HEK293 (cell line): Measurements from ENCODE around the gene ADAMTS19.
"Not testable (repeated sequence)": the region's sequence is repeated elsewhere in the genome, so short reads cannot be mapped to it uniquely, and the experiment has no call there.

Experiments
- CTCF ChIA-PET: fragments of 350-600 bp; formaldehyde crosslinking; extraction: SDS; loops from one replicate; lab custom pipeline; 2021; ENCODE audit warnings: antibody characterized with exemption; lab: Yijun Ruan, JAX
- POLR2A ChIA-PET: fragments of 300-600 bp; formaldehyde crosslinking; extraction: SDS; loops from one replicate; lab custom pipeline; 2020; ENCODE audit warnings: antibody characterized with exemption, inconsistent platforms; lab: Yijun Ruan, JAX
- H3K27ac ChIP-seq: fragments of 200-500 bp; sonication (Bioruptor generic); 2 replicates; pipeline ENCODE4 v1.5.1; 2014; ENCODE audit warnings: low read depth, low read length, control low read depth, inconsistent platforms; ENCODE audit errors: extremely low read depth
- H3K36me3 ChIP-seq, 2 experiments: fragments of 200-500 bp in 1 of 2; sonication (Bioruptor generic) in 1 of 2; 1 replicate in 1 of 2; 2 replicates in 1 of 2; pipeline ENCODE4 v1.5.1; 2014 to 2017; ENCODE audit warnings: inconsistent platforms in 2 of 2, low read length in 2 of 2; ENCODE audit not compliant: control insufficient read depth in 2 of 2, insufficient read depth in 1 of 2
- H3K4me1 ChIP-seq: fragments of 200-500 bp; sonication (Bioruptor generic); 2 replicates; pipeline ENCODE4 v1.5.1; 2014; ENCODE audit warnings: mild to moderate bottlenecking, low read length, inconsistent platforms; ENCODE audit not compliant: control insufficient read depth, insufficient read depth
- H3K4me3 ChIP-seq: 2 replicates; pipeline ENCODE4 v1.5.1; 2011; ENCODE audit warnings: low read depth, mild to moderate bottlenecking, control low read depth, low read length, moderate library complexity
- H3K9me3 ChIP-seq: fragments of 200-500 bp; sonication (Bioruptor generic); 2 replicates; pipeline ENCODE4 v1.5.1; 2014; ENCODE audit warnings: low read depth, low read length, inconsistent platforms; ENCODE audit not compliant: control insufficient read depth, insufficient read depth
- FEZF1 ChIP-seq: fragments of 450-650 bp; formaldehyde crosslinking; IDR thresholded peaks from 2 replicates; pipeline ENCODE4 v1.5.1; 2016; ENCODE audit warnings: missing biosample characterization, missing genetic modification characterization
- GLI2 ChIP-seq: fragments of 450-650 bp; formaldehyde crosslinking; IDR thresholded peaks from 2 replicates; pipeline ENCODE4; 2017; ENCODE audit warnings: missing biosample characterization, missing genetic modification characterization, low read depth, borderline replicate concordance
- GLIS1 ChIP-seq: fragments of 450-650 bp; formaldehyde crosslinking; IDR thresholded peaks from 2 replicates; pipeline ENCODE4 v1.5.1; 2016; ENCODE audit warnings: missing biosample characterization, missing genetic modification characterization
- SCRT1 ChIP-seq: fragments of 450-650 bp; formaldehyde crosslinking; IDR thresholded peaks from 2 replicates; pipeline ENCODE4 v1.5.1; 2016; ENCODE audit warnings: missing biosample characterization, missing genetic modification characterization, borderline replicate concordance
- WT1 ChIP-seq: fragments of 450-650 bp; formaldehyde crosslinking; IDR thresholded peaks from 2 replicates; pipeline ENCODE4 v1.5.1; 2016; ENCODE audit warnings: missing biosample characterization, missing genetic modification characterization
- ZBTB26 ChIP-seq: fragments of 450-650 bp; formaldehyde crosslinking; optimal IDR thresholded peaks from 2 replicates; pipeline ENCODE3; 2016; ENCODE audit warnings: missing biosample characterization, mild to moderate bottlenecking, missing genetic modification characterization
- ZFP3 ChIP-seq: fragments of 450-650 bp; formaldehyde crosslinking; IDR thresholded peaks from 2 replicates; pipeline ENCODE4 v1.5.1; 2016; ENCODE audit warnings: low read depth, missing biosample characterization, missing genetic modification characterization
- ZFP41 ChIP-seq: fragments of 450-650 bp; formaldehyde crosslinking; IDR thresholded peaks from 2 replicates; pipeline ENCODE4 v1.5.1; 2016; ENCODE audit warnings: missing biosample characterization, missing genetic modification characterization, borderline replicate concordance
- ZNF16 ChIP-seq: fragments of 450-650 bp; formaldehyde crosslinking; IDR thresholded peaks from 2 replicates; pipeline ENCODE4 v1.5.1; 2016; ENCODE audit warnings: low read depth, missing biosample characterization, missing genetic modification characterization
- ZNF184 ChIP-seq: fragments of 450-650 bp; IDR thresholded peaks from 2 replicates; pipeline ENCODE4 v1.5.1; 2018; ENCODE audit warnings: missing biosample characterization, mild to moderate bottlenecking, missing genetic modification characterization
- ZNF19 ChIP-seq: fragments of 450-650 bp; formaldehyde crosslinking; IDR thresholded peaks from 2 replicates; pipeline ENCODE4; 2016; ENCODE audit warnings: missing biosample characterization, missing genetic modification characterization, low read depth
- ZNF514 ChIP-seq: fragments of 450-650 bp; formaldehyde crosslinking; IDR thresholded peaks from 2 replicates; pipeline ENCODE4 v1.5.1; 2016; ENCODE audit warnings: missing biosample characterization, missing genetic modification characterization
- ZNF596 ChIP-seq: fragments of 450-650 bp; IDR thresholded peaks from 2 replicates; pipeline ENCODE4 v1.5.0; 2018; ENCODE audit warnings: missing biosample characterization, mild to moderate bottlenecking, missing genetic modification characterization, moderate library complexity
- ZNF629 ChIP-seq: fragments of 450-650 bp; formaldehyde crosslinking; IDR thresholded peaks from 2 replicates; pipeline ENCODE4 v1.5.1; 2017; ENCODE audit warnings: missing biosample characterization, missing genetic modification characterization
- ZNF776 ChIP-seq: fragments of 450-650 bp; formaldehyde crosslinking; IDR thresholded peaks from 2 replicates; pipeline ENCODE4 v1.5.0; 2017; ENCODE audit warnings: missing biosample characterization, missing genetic modification characterization, borderline replicate concordance
- ZNF791 ChIP-seq: fragments of 450-650 bp; formaldehyde crosslinking; IDR thresholded peaks from 2 replicates; pipeline ENCODE4 v1.5.1; 2016; ENCODE audit warnings: missing biosample characterization, missing genetic modification characterization
- TF ChIP-seq, protein P1 (sequence below): fragments of 450-650 bp; formaldehyde crosslinking; IDR thresholded peaks from 2 replicates; pipeline ENCODE4 v1.5.1; 2017; ENCODE audit warnings: missing biosample characterization, mild to moderate bottlenecking, missing genetic modification characterization, moderate library complexity
- TF ChIP-seq, protein P2 (sequence below): fragments of 450-650 bp; formaldehyde crosslinking; IDR thresholded peaks from 2 replicates; pipeline ENCODE4; 2016; ENCODE audit warnings: missing biosample characterization, missing genetic modification characterization
- TF ChIP-seq, protein P3 (sequence below): fragments of 450-650 bp; formaldehyde crosslinking; IDR thresholded peaks from 2 replicates; pipeline ENCODE4 v1.5.1; 2016; ENCODE audit warnings: missing biosample characterization, missing genetic modification characterization

The ADAMTS19 gene

GRCh38 chr5:129629575-129629974, 169.5 kb downstream of the ADAMTS19 start:
- no peaks in the 10 kb centered on the region for H3K4me1 ChIP-seq
- H3K36me3 ChIP-seq, result no peaks in the 10 kb centered on the region
- CTCF ChIA-PET, result no interaction called here
- POLR2A ChIA-PET, result no interaction called here
- H3K9me3 ChIP-seq, result no peaks in the 10 kb centered on the region
- H3K27ac ChIP-seq, result no peak overlapping the region
- TF ChIP-seq ZFP3 (tag by site-specific recombination), result no peak
- TF ChIP-seq ZNF184 (tag by site-specific recombination), result no peak
- no peak for TF ChIP-seq ZNF776
- H3K4me3 ChIP-seq, result no peak overlapping the region

- CTCF ChIA-PET, result interaction anchor here (0.7 kb wide), 1 partner anchor 20 kb away, joined by 3 read pairs; no protein-coding TSS in a partner anchor
- Histone ChIP-seq H3K27ac (no peak overlapping the region), H3K4me1 (no peaks in the 10 kb centered on the region), H3K4me3 (no peak overlapping the region), H3K9me3 (no peaks in the 10 kb centered on the region), H3K36me3 (no peaks in the 10 kb centered on the region)
- TF ChIP-seq SCRT1 (tag by site-specific recombination) (no peak), ZFP41 (no peak), ZNF514 (no peak), ZNF19 (tag by site-specific recombination) (no peak), WT1 (tag by site-specific recombination) (no peak), ZNF16 (tag by site-specific recombination) (no peak), ZNF596 (tag by site-specific recombination) (no peak), ZNF629 (no peak), GLIS1 (tag by site-specific recombination) (no peak), FEZF1 (tag by site-specific recombination) (no peak)
- TF ChIP-seq, protein P1, sequence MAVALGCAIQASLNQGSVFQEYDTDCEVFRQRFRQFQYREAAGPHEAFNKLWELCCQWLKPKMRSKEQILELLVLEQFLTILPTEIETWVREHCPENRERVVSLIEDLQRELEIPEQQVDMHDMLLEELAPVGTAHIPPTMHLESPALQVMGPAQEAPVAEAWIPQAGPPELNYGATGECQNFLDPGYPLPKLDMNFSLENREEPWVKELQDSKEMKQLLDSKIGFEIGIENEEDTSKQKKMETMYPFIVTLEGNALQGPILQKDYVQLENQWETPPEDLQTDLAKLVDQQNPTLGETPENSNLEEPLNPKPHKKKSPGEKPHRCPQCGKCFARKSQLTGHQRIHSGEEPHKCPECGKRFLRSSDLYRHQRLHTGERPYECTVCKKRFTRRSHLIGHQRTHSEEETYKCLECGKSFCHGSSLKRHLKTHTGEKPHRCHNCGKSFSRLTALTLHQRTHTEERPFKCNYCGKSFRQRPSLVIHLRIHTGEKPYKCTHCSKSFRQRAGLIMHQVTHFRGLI (tag by site-specific recombination), result no peak
- POLR2A ChIA-PET, result no interaction called here
Measured at GRCh38 chr5:129630101-129630500, 170.0 kb downstream of the ADAMTS19 start.

GRCh38 chr5:129631961-129632360, 171.9 kb downstream of the ADAMTS19 start:
- H3K36me3 ChIP-seq, result no peaks in the 10 kb centered on the region
- ChIA-PET POLR2A (no interaction called here), CTCF (no interaction called here)
- H3K4me3 ChIP-seq, result no peak overlapping the region
- H3K27ac ChIP-seq, result no peak overlapping the region
- H3K4me1 ChIP-seq, result no peaks in the 10 kb centered on the region
- TF ChIP-seq, protein P2, sequence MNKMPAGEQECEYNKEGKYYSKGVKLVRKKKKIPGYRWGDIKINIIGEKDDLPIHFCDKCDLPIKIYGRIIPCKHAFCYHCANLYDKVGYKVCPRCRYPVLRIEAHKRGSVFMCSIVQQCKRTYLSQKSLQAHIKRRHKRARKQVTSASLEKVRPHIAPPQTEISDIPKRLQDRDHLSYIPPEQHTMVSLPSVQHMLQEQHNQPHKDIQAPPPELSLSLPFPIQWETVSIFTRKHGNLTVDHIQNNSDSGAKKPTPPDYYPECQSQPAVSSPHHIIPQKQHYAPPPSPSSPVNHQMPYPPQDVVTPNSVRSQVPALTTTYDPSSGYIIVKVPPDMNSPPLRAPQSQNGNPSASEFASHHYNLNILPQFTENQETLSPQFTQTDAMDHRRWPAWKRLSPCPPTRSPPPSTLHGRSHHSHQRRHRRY, result no peak
- TF ChIP-seq, protein P3, sequence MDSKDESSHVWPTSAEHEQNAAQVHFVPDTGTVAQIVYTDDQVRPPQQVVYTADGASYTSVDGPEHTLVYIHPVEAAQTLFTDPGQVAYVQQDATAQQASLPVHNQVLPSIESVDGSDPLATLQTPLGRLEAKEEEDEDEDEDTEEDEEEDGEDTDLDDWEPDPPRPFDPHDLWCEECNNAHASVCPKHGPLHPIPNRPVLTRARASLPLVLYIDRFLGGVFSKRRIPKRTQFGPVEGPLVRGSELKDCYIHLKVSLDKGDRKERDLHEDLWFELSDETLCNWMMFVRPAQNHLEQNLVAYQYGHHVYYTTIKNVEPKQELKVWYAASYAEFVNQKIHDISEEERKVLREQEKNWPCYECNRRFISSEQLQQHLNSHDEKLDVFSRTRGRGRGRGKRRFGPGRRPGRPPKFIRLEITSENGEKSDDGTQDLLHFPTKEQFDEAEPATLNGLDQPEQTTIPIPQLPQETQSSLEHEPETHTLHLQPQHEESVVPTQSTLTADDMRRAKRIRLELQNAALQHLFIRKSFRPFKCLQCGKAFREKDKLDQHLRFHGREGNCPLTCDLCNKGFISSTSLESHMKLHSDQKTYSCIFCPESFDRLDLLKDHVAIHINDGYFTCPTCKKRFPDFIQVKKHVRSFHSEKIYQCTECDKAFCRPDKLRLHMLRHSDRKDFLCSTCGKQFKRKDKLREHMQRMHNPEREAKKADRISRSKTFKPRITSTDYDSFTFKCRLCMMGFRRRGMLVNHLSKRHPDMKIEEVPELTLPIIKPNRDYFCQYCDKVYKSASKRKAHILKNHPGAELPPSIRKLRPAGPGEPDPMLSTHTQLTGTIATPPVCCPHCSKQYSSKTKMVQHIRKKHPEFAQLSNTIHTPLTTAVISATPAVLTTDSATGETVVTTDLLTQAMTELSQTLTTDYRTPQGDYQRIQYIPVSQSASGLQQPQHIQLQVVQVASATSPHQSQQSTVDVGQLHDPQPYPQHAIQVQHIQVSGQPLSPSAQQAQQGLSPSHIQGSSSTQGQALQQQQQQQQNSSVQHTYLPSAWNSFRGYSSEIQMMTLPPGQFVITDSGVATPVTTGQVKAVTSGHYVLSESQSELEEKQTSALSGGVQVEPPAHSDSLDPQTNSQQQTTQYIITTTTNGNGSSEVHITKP (tag by site-specific recombination), result no peak
- TF ChIP-seq ZNF791 (tag by site-specific recombination) (no peak), GLI2 (no peak), ZBTB26 (tag by site-specific recombination) (no peak)
- no peaks in the 10 kb centered on the region for H3K9me3 ChIP-seq

GRCh38 chr5:129637501-129637900, 177.4 kb downstream of the ADAMTS19 start:
- H3K4me3 ChIP-seq, H3K9me3 ChIP-seq, H3K4me1 ChIP-seq, POLR2A ChIA-PET, H3K27ac ChIP-seq, H3K36me3 ChIP-seq: not testable (repeated sequence)
- CTCF ChIA-PET, result interaction anchor here (1.0 kb wide), 1 partner anchor 126 kb away, joined by 4 read pairs; no protein-coding TSS in a partner anchor
